Measurements from ENCODE around the gene PSMB3. TPM values are rescaled to one million over a fixed set of nuclear protein-coding genes. Genes with fewer than 3 reads are reported as not detected.

The PSMB3 gene
- total RNA-seq, 1 experiment from 2014 or later, result 233 TPM

GRCh38 chr17:38705523-38705802 is 47.1 kb upstream of the PSMB3 start:
- Histone ChIP-seq H3K36me3 (ENCODE audit: control insufficient read depth, insufficient read depth, low read length) (no peaks in the 10 kb centered on the region; the same call in 1 of the 2 replicates), H3K27me3 (ENCODE audit: control insufficient read depth, insufficient read depth, low read length) (no peaks in the 10 kb centered on the region), H3K9me3 (ENCODE audit: control insufficient read depth, insufficient read depth, low read depth, low read length) (no peaks in the 10 kb centered on the region), H3K4me3 (ENCODE audit: low read depth in 2 of 2, low read length in 2 of 2) (peak overlapping the region; percentile 67 to 79), H3K27ac (ENCODE audit: low read length) (no peak overlapping the region), H3K4me1 (ENCODE audit: control insufficient read depth, insufficient read depth, low read length) (peaks cover 10% of the 10 kb centered on the region)
- ChIA-PET CTCF (no interaction called here), POLR2A (interaction anchor here (0.6 kb wide), 1 partner anchor 159 kb away, joined by 7 read pairs; no protein-coding TSS in a partner anchor)
- TF ChIP-seq TCF7L2 (IDR thresholded peaks at IDR 0.05; ENCODE audit: low read depth, low read length), result no peak
- 0 out of 2 replicates have a peak, but pooled peaks have one; percentile 11 for TF ChIP-seq SIN3A (IDR thresholded peaks at IDR 0.05; ENCODE audit: borderline replicate concordance, insufficient read depth, low read depth, low read length)
- in situ Hi-C loops (cut with HindIII; ENCODE audit: low pct_unique_long_range_greater_than_20kb, low sequenced_read_pairs), result no loop called here
- ATAC-seq, result peak; percentile 33
- BruUV-seq (replicated peaks), result no TSS peak
- intact Hi-C loops (cut with micrococcal nuclease; ENCODE audit: unreplicated experiment), result no loop called here
- DNase-seq (ENCODE audit: low read depth, low spot score), result no peak

GRCh38 chr17:38705803-38706504 is 46.6 kb upstream of the PSMB3 start:
- Histone ChIP-seq H3K36me3 (ENCODE audit: control insufficient read depth, insufficient read depth, low read length) (no peaks in the 10 kb centered on the region; the same call in 1 of the 2 replicates), H3K4me3 (ENCODE audit: low read depth in 2 of 2, low read length in 2 of 2) (peak overlapping the region; percentile 67 to 79), H3K4me1 (ENCODE audit: control insufficient read depth, insufficient read depth, low read length) (peaks cover 8% of the 10 kb centered on the region), H3K27ac (ENCODE audit: low read length) (peak overlapping the region; percentile 66), H3K27me3 (ENCODE audit: control insufficient read depth, insufficient read depth, low read length) (no peaks in the 10 kb centered on the region), H3K9me3 (ENCODE audit: control insufficient read depth, insufficient read depth, low read depth, low read length) (no peaks in the 10 kb centered on the region)
- ATAC-seq (0 out of 2 replicates have a peak, but pooled peaks have one; percentile 2), DNase-seq (ENCODE audit: low read depth, low spot score) (no peak)
- CTCF ChIA-PET, result no interaction called here
- POLR2A ChIA-PET, result interaction anchor here (0.6 kb wide), 2 partner anchors 159 to 193 kb away, joined by 3 to 7 read pairs; no protein-coding TSS in a partner anchor
- in situ Hi-C loops (cut with HindIII; ENCODE audit: low pct_unique_long_range_greater_than_20kb, low sequenced_read_pairs) (no loop called here), intact Hi-C loops (cut with micrococcal nuclease; ENCODE audit: unreplicated experiment) (no loop called here)
- no TSS peak for BruUV-seq (replicated peaks)
- TF ChIP-seq TCF7L2 (IDR thresholded peaks at IDR 0.05; ENCODE audit: low read depth, low read length) (no peak), POLR2AphosphoS5 (IDR thresholded peaks at IDR 0.05; ENCODE audit: low read depth, low read length) (no peak), CTCF (IDR thresholded peaks at IDR 0.05) (no peak), SIN3A (IDR thresholded peaks at IDR 0.05; ENCODE audit: borderline replicate concordance, insufficient read depth, low read depth, low read length) (no peak), REST (IDR thresholded peaks at IDR 0.05; ENCODE audit: insufficient read depth in 1 of 2, low read depth in 2 of 2, low read length in 1 of 2) (no peak)
